Esophagus squamous epithelium (tissue), 5 donors: ENCODE measurements around the gene MUSK. TPM values are rescaled to one million over a fixed set of nuclear protein-coding genes. Genes with fewer than 3 reads are reported as not detected.

Experiments
- DNase-seq: peaks from one replicate; lab custom pipeline; 2025; lab: John Stamatoyannopoulos, UW
- H3K27ac ChIP-seq, 4 donors: fragments of 200-600 bp; sonication (generic); one replicate each; pipeline ENCODE4 v1.5.1; 2016 to 2019; ENCODE audit warnings: mild to moderate bottlenecking in 1 of 4
- H3K27me3 ChIP-seq, 4 donors: fragments of 200-600 bp; sonication (generic); 1 replicate in 3 of 4; 2 replicates in 1 of 4; pipeline versions ENCODE4 v1.5.1 to v1.6.0; 2017 to 2021; ENCODE audit warnings: antibody characterized with exemption in 1 of 4
- H3K36me3 ChIP-seq, 3 donors: fragments of 200-600 bp; sonication (generic); one replicate each; pipeline ENCODE4 v1.5.1; 2016 to 2019
- H3K4me1 ChIP-seq, 3 donors: fragments of 200-600 bp; sonication (generic); one replicate each; pipeline ENCODE4 v1.5.1; 2017 to 2019
- H3K4me3 ChIP-seq, 4 donors: fragments of 200-600 bp; sonication (generic); 1 replicate in 3 of 4; 2 replicates in 1 of 4; pipeline ENCODE4 v1.5.1; 2016 to 2019; ENCODE audit warnings: mild to moderate bottlenecking in 2 of 4, moderate library complexity in 1 of 4
- H3K9me3 ChIP-seq, 3 donors: fragments of 200-600 bp; sonication (generic); one replicate each; pipeline ENCODE4 v1.5.1; 2016 to 2019
- CTCF ChIP-seq, 6 experiments: fragments of 450-650 bp in 4 of 6; fragments of 200-600 bp in 2 of 6; sonication (generic) in 2 of 6; IDR thresholded peaks; one replicate each; pipeline ENCODE4 v1.5.1; 2016 to 2019; ENCODE audit warnings: antibody characterized with exemption in 6 of 6, mild to moderate bottlenecking in 4 of 6, moderate library complexity in 4 of 6
- POLR2A ChIP-seq, 4 donors: fragments of 450-650 bp; IDR thresholded peaks; one replicate each; pipeline ENCODE4 v1.6.1; 2017; ENCODE audit warnings: antibody characterized with exemption in 4 of 4, mild to moderate bottlenecking in 4 of 4, moderate library complexity in 3 of 4
- WGBS, 2 donors: methylation state at CpG; one replicate each; pipeline ENCODE4 v1.1.5; 2018; 5-methylcytosine and 5-hydroxymethylcytosine counted together
- intact Hi-C: fragments of 100-400 bp; cut with DNase I; formaldehyde crosslinking; loops from one replicate; pipeline ENCODE4 v1.15.0; 2022
- total RNA-seq, 4 donors: library from RNA; depleted of rRNA; stranded (reverse); fragments of >200 nt; gene quantifications; one replicate each; pipeline ENCODE4 v1.1.0, GENCODE V29; 2016
- donor health status: DM: yes; HTN: yes; CAD: no.

The MUSK gene
- total RNA-seq, 4 donors from 2014 or later = 0.15 to 10.1 (median 1.5) TPM

DNA sequence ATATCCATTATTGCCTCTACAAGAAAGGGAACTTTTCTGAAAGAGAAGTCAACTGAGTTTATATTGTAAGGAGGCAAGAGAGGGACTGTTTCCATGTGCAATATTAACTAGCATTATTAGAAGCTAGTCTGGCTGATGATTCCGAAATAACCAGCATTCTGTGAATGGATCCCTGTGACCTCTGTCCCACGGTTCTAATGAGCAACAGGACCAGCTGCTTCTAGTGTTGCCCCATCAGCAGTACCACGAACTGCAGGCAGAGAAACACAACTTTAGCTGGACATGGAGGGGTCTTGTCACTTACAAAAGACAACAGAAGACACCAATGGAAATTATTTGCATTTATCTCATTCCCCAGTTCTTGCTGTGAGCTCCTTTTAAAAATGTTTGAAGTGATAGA lies 95.4 kb downstream of the MUSK start:
- no peak overlapping the region for H3K4me3 ChIP-seq
- H3K27me3 ChIP-seq = no peaks in the 10 kb centered on the region
- H3K27ac ChIP-seq = no peak overlapping the region
- no peaks in the 10 kb centered on the region for H3K4me1 ChIP-seq
- intact Hi-C loops = no loop called here
- DNase-seq = no peak
- H3K9me3 ChIP-seq = no peaks in the 10 kb centered on the region
- no peak for TF ChIP-seq CTCF (IDR thresholded peaks at IDR 0.05)
- TF ChIP-seq POLR2A (IDR thresholded peaks at IDR 0.05) = no peak
- WGBS, 2 donors = 51 to 62% methylated on average over 3 of the region's 3 CpGs
- no peaks in the 10 kb centered on the region for H3K36me3 ChIP-seq

DNA sequence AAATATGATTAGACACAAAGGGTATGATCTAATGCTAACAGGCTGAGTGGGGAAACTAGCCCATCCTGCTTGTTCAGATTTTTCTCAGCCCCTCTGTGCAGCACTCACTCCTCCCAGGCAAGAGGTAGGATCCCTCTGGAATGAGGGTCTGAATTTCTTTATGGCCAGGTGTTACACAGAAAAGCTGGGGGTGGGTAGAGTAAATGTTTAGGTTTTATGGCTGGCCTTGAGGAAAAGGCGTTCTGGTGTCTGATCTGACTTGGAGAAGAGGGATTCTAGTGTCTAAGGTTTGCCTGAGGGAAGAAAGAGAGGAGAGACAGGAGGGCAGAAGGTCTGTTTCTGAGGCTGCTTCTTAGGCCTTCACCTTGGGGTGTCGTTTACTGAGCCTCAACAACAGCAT lies 97.3 kb downstream of the MUSK start:
- intact Hi-C loops = no loop called here
- no peak for TF ChIP-seq POLR2A (IDR thresholded peaks at IDR 0.05)
- no peak for TF ChIP-seq CTCF (IDR thresholded peaks at IDR 0.05)
- Histone ChIP-seq H3K9me3 (no peaks in the 10 kb centered on the region), H3K4me1 (no peaks in the 10 kb centered on the region), H3K27ac (no peak overlapping the region), H3K36me3 (no peaks in the 10 kb centered on the region), H3K4me3 (no peak overlapping the region), H3K27me3 (no peaks in the 10 kb centered on the region)
- WGBS, 2 donors = 59 to 93% methylated on average over 2 of the region's 2 CpGs
- no peak for DNase-seq

GRCh38 chr9:110767559-110768063 lies 99.0 kb downstream of the MUSK start:
- no peaks in the 10 kb centered on the region for H3K9me3 ChIP-seq
- H3K27me3 ChIP-seq = no peaks in the 10 kb centered on the region
- no peaks in the 10 kb centered on the region for H3K4me1 ChIP-seq
- H3K27ac ChIP-seq = no peak overlapping the region
- WGBS, 2 donors = 67 to 82% methylated on average over 6 of the region's 6 CpGs
- no peak for DNase-seq
- H3K4me3 ChIP-seq = no peak overlapping the region
- intact Hi-C loops = no loop called here
- no peaks in the 10 kb centered on the region for H3K36me3 ChIP-seq
- TF ChIP-seq POLR2A (IDR thresholded peaks at IDR 0.05) (no peak), CTCF (IDR thresholded peaks at IDR 0.05) (no peak)

- TF ChIP-seq POLR2A (IDR thresholded peaks at IDR 0.05) = no peak
- TF ChIP-seq CTCF (IDR thresholded peaks at IDR 0.05) = no peak
- Histone ChIP-seq H3K27ac (no peak overlapping the region), H3K4me1 (no peaks in the 10 kb centered on the region), H3K9me3 (no peaks in the 10 kb centered on the region), H3K4me3 (no peak overlapping the region), H3K36me3 (no peaks in the 10 kb centered on the region), H3K27me3 (no peaks in the 10 kb centered on the region)
- 30 to 31% methylated on average over 2 of the region's 2 CpGs for WGBS, 2 donors
- intact Hi-C loops = no loop called here
- DNase-seq = no peak
Observed at GRCh38 chr9:110768886-110769285, 100.3 kb downstream of the MUSK start.

DNA sequence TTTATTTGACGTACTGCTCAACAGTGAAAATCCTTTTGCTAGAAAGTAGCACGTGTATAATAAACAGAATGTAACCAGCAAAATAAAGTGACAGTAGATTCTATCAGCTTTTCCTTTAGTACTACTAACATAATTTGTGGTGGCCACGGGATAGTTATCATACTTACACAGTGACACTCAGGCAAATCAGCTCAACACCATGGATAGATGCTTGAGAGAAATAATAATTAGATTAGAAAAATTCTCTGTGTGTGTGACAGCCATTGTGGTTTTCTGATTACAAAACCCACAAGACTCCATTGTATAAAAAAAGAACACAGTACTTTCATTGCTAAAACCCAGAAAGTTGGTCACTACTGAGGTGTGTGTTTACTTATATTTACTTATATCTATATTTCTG lies 101.1 kb downstream of the MUSK start:
- whole genome bisulfite sequencing, 2 donors = 52% methylated on average over 3 of the region's 3 CpGs
- intact Hi-C loops = no loop called here
- Histone ChIP-seq H3K36me3 (no peaks in the 10 kb centered on the region), H3K9me3 (no peaks in the 10 kb centered on the region), H3K4me1 (no peaks in the 10 kb centered on the region), H3K27ac (no peak overlapping the region), H3K27me3 (no peaks in the 10 kb centered on the region), H3K4me3 (no peak overlapping the region)
- DNase-seq = no peak
- TF ChIP-seq CTCF (IDR thresholded peaks at IDR 0.05) = no peak
- TF ChIP-seq POLR2A (IDR thresholded peaks at IDR 0.05) = no peak
